Gastrocnemius medialis (tissue), 4 donors: ENCODE measurements around the gene ZNF415. TPM values are rescaled to one million over a fixed set of nuclear protein-coding genes. Genes with fewer than 3 reads are reported as not detected.

Source experiments
- ATAC-seq, 2 donors: fragments of 150-250 bp; one replicate each; pipeline ENCODE4 v1.9.1; 2016
- DNase-seq, 2 donors: peaks; one replicate each; pipeline ENCODE4 v3.0.0-alpha.2; 2019
- H3K27ac ChIP-seq, 4 donors: fragments of 200-600 bp; sonication (generic); 1 replicate in 1 of 4; 2 replicates in 3 of 4; pipeline ENCODE4 v1.5.1; 2016 to 2018; ENCODE audit warnings: mild to moderate bottlenecking in 2 of 4, moderate library complexity in 1 of 4
- H3K27me3 ChIP-seq, 3 donors: fragments of 200-600 bp; sonication (generic) in 2 of 3; 1 replicate in 1 of 3; 2 replicates in 2 of 3; pipeline versions ENCODE4 v1.5.1 to v1.6.0; 2016 to 2019; ENCODE audit warnings: mild to moderate bottlenecking in 1 of 3, moderate library complexity in 1 of 3
- H3K36me3 ChIP-seq, 2 donors: fragments of 200-600 bp; sonication (generic) in 1 of 2; one replicate each; pipeline ENCODE4 v1.5.1; 2017 to 2018
- H3K4me1 ChIP-seq, 2 donors: fragments of 200-600 bp; sonication (generic) in 1 of 2; one replicate each; pipeline ENCODE4 v1.5.1; 2016 to 2017; ENCODE audit warnings: mild to moderate bottlenecking in 2 of 2
- H3K4me3 ChIP-seq, 4 donors: fragments of 200-600 bp; sonication (generic) in 3 of 4; 1 replicate in 1 of 4; 2 replicates in 3 of 4; pipeline ENCODE4 v1.5.1; 2016 to 2019; ENCODE audit warnings: mild to moderate bottlenecking in 2 of 4
- H3K9me3 ChIP-seq, 3 donors: fragments of 200-600 bp; sonication (generic) in 2 of 3; 1 replicate in 1 of 3; 2 replicates in 2 of 3; pipeline ENCODE4 v1.5.1; 2016 to 2019
- CTCF ChIP-seq, 5 experiments: fragments of 450-650 bp in 3 of 5; fragments of 200-600 bp in 2 of 5; sonication (generic) in 2 of 5; IDR thresholded peaks in 4 of 5; conservative IDR thresholded peaks in 1 of 5; 1 replicate in 4 of 5; 2 replicates in 1 of 5; pipeline ENCODE4 v1.5.1; 2016 to 2019; ENCODE audit warnings: antibody characterized with exemption in 5 of 5, mild to moderate bottlenecking in 3 of 5, moderate library complexity in 3 of 5
- POLR2A ChIP-seq, 2 donors: fragments of 450-650 bp; IDR thresholded peaks; one replicate each; pipeline ENCODE4 v1.6.1; 2017; ENCODE audit warnings: antibody characterized with exemption in 2 of 2, mild to moderate bottlenecking in 2 of 2, moderate library complexity in 2 of 2
- in situ Hi-C, 4 donors: fragments of 200-750 bp; cut with MboI; loops; one replicate each; pipeline versions ENCODE4 v1.15.0 to v1.8.0; 2017; ENCODE audit warnings: low sequenced_read_pairs in 4 of 4
- intact Hi-C: fragments of 100-400 bp; cut with DNase I; formaldehyde crosslinking; loops from one replicate; pipeline ENCODE4 v1.15.1; 2023; ENCODE audit warnings: low total_unique reads
- total RNA-seq, 4 donors: library from RNA; depleted of rRNA; stranded (reverse); fragments of >200 nt; gene quantifications; one replicate each; pipeline versions ENCODE4 v1.1.0 to v1.2.3, GENCODE V29; 2016

Gene ZNF415
- total RNA-seq, 4 donors from 2014 or later: 1.6 to 4.0 (median 3.7) TPM

GRCh38 chr19:53092723-53093122 lies 40.0 kb downstream of the ZNF415 start:
- no peak for TF ChIP-seq POLR2A (IDR thresholded peaks at IDR 0.05)
- TF ChIP-seq CTCF (IDR thresholded peaks at IDR 0.05 in 4 of 5, conservative IDR thresholded peaks at IDR 0.05 in 1 of 5): no peak
- no peak for DNase-seq
- peaks cover 0 to 2% of the 10 kb centered on the region in 2 donors for H3K4me1 ChIP-seq
- no peaks in the 10 kb centered on the region for H3K27me3 ChIP-seq
- H3K36me3 ChIP-seq: peaks cover 0 to 38% of the 10 kb centered on the region in 2 donors
- no peak overlapping the region for H3K27ac ChIP-seq
- intact Hi-C loops (no loop called here), in situ Hi-C loops (no loop called here)
- ATAC-seq: no peak
- no peaks in the 10 kb centered on the region for H3K9me3 ChIP-seq
- H3K4me3 ChIP-seq: no peak overlapping the region

GRCh38 chr19:53091413-53092254 lies 41.1 kb downstream of the ZNF415 start:
- ATAC-seq (no peak), DNase-seq (no peak)
- Histone ChIP-seq H3K4me3 (no peak overlapping the region), H3K27me3 (no peaks in the 10 kb centered on the region), H3K27ac (peak overlapping the region in 1 of 4 donors; percentile 76), H3K4me1 (peaks cover 0 to 4% of the 10 kb centered on the region in 2 donors), H3K36me3 (peaks cover 0 to 34% of the 10 kb centered on the region in 2 donors), H3K9me3 (no peaks in the 10 kb centered on the region)
- in situ Hi-C loops: no loop called here
- TF ChIP-seq POLR2A (IDR thresholded peaks at IDR 0.05) (no peak), CTCF (IDR thresholded peaks at IDR 0.05 in 4 of 5, conservative IDR thresholded peaks at IDR 0.05 in 1 of 5) (no peak)
- intact Hi-C loops: no loop called here

GRCh38 chr19:53088091-53088490 lies 44.6 kb downstream of the ZNF415 start:
- Histone ChIP-seq H3K9me3 (no peaks in the 10 kb centered on the region), H3K4me3 (no peak overlapping the region), H3K36me3 (peaks cover 0 to 66% of the 10 kb centered on the region in 2 donors), H3K4me1 (peaks cover 0 to 4% of the 10 kb centered on the region in 2 donors), H3K27ac (peak overlapping the region; percentile 52 to 77 (median 76)), H3K27me3 (no peaks in the 10 kb centered on the region)
- DNase-seq: no peak
- in situ Hi-C loops (no loop called here), intact Hi-C loops (no loop called here)
- TF ChIP-seq POLR2A (IDR thresholded peaks at IDR 0.05) (no peak), CTCF (IDR thresholded peaks at IDR 0.05 in 4 of 5, conservative IDR thresholded peaks at IDR 0.05 in 1 of 5) (no peak)
- ATAC-seq: no peak

- H3K4me1 ChIP-seq: peaks cover 0 to 4% of the 10 kb centered on the region in 2 donors
- peak; percentile 71 to 76 for ATAC-seq
- H3K4me3 ChIP-seq: no peak overlapping the region
- intact Hi-C loops: no loop called here
- peaks cover 0 to 76% of the 10 kb centered on the region in 2 donors for H3K36me3 ChIP-seq
- H3K27ac ChIP-seq: peak overlapping the region; percentile 66 to 77 (median 76)
- H3K9me3 ChIP-seq: no peaks in the 10 kb centered on the region
- H3K27me3 ChIP-seq: no peaks in the 10 kb centered on the region
- in situ Hi-C loops: no loop called here
- TF ChIP-seq CTCF (IDR thresholded peaks at IDR 0.05 in 4 of 5, conservative IDR thresholded peaks at IDR 0.05 in 1 of 5): no peak
- peak in 1 of 2 donors; percentile 60 for TF ChIP-seq POLR2A (IDR thresholded peaks at IDR 0.05)
- DNase-seq: peak in 1 of 2 donors; percentile 16
Observed at GRCh38 chr19:53086949-53087348, 45.8 kb downstream of the ZNF415 start.
